ENCODE results near the gene MPPE1. TPM values are rescaled to one million over a fixed set of nuclear protein-coding genes. Genes with fewer than 3 reads are reported as not detected.
"Not testable (repeated sequence)": the region's sequence is repeated elsewhere in the genome, so short reads cannot be mapped to it uniquely, and the experiment has no call there.

Gene MPPE1
- total RNA-seq, 1 experiment from 2014 or later, result 36.4 TPM

GRCh38 chr18:11865071-11865470 is 43.0 kb downstream of the MPPE1 start:
- Histone ChIP-seq H3K36me3 (no peaks in the 10 kb centered on the region), H3K4me3 (no peak overlapping the region), H3K9me3 (replicated peaks) (no peaks in the 10 kb centered on the region), H3K4me1 (replicated peaks) (peaks cover 7% of the 10 kb centered on the region), H3K27ac (no peak overlapping the region), H3K27me3 (replicated peaks) (no peaks in the 10 kb centered on the region)
- no peak for DNase-seq (ENCODE audit: low read depth in 1 of 2, low spot score in 2 of 2)

DNA sequence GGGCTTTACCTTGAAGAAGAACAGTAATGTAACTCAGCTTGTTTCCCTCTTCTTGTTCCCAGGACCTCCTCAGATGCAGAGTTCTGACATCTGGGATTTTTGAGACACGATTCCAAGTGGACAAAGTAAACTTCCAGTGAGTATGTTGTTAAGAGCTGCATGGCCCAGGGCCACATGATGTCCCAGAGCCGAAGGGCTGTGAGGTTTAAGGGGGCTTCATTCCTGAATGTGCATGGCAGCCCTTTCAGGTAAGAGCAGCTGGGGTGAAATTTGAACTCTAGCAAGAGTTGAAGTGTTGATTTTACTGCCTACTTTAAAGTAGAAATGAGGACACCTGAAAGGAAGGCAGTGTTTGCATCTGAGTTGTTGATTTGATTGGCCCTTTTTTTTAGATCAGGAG is 43.6 kb downstream of the MPPE1 start:
- Histone ChIP-seq H3K27me3 (replicated peaks) (no peaks in the 10 kb centered on the region), H3K9me3 (replicated peaks) (no peaks in the 10 kb centered on the region), H3K4me3 (no peak overlapping the region), H3K4me1 (replicated peaks) (peaks cover 13% of the 10 kb centered on the region), H3K36me3 (no peaks in the 10 kb centered on the region), H3K27ac (no peak overlapping the region)
- DNase-seq (ENCODE audit: low read depth in 1 of 2, low spot score in 2 of 2), result no peak

- H3K4me3 ChIP-seq, result no peak overlapping the region
- no peaks in the 10 kb centered on the region for H3K27me3 ChIP-seq (replicated peaks)
- no peak for DNase-seq (ENCODE audit: low read depth in 1 of 2, low spot score in 2 of 2)
- no peaks in the 10 kb centered on the region for H3K9me3 ChIP-seq (replicated peaks)
- H3K4me1 ChIP-seq (replicated peaks), result peaks cover 27% of the 10 kb centered on the region
- no peaks in the 10 kb centered on the region for H3K36me3 ChIP-seq
- H3K27ac ChIP-seq, result no peak overlapping the region
Measured at GRCh38 chr18:11862468-11863137, 45.5 kb downstream of the MPPE1 start.

DNA sequence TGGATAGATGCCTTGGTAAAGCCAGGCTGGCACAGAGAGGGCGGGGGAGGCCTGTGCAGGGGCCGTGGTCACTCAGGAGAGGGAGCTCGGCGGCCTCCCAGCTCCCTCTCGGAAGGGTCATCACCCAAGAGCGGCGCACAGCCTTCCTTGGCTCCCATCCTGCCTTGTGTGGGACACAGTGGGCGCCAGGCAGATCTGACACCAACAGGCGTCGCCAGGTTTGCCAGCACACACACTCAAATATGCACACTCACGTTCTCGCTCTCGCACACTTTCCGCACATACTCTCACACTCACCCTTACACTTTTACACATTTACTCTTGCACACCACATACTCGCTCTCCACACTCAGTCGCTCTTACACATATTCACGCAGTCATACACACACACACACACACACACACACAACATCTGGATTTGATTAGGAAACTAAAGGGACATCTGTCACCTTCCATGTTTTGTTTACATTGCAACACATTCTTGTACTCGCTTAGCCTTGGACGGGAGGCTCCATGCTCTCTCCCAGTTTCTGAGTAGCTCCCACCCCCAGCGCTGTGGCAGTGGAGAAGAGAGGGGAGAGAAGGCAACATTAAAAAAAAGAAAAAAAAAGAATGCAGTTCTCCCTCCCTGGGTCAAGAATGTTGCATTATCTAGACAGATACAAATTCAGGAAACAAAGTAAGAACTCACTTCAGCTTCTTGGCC is 46.4 kb downstream of the MPPE1 start:
- H3K36me3 ChIP-seq, result no peaks in the 10 kb centered on the region
- no peak overlapping the region for H3K4me3 ChIP-seq
- H3K9me3 ChIP-seq (replicated peaks), result no peaks in the 10 kb centered on the region
- DNase-seq (ENCODE audit: low read depth in 1 of 2, low spot score in 2 of 2), result no peak
- H3K27me3 ChIP-seq (replicated peaks), result no peaks in the 10 kb centered on the region
- no peak overlapping the region for H3K27ac ChIP-seq
- peaks cover 36% of the 10 kb centered on the region for H3K4me1 ChIP-seq (replicated peaks)

DNA sequence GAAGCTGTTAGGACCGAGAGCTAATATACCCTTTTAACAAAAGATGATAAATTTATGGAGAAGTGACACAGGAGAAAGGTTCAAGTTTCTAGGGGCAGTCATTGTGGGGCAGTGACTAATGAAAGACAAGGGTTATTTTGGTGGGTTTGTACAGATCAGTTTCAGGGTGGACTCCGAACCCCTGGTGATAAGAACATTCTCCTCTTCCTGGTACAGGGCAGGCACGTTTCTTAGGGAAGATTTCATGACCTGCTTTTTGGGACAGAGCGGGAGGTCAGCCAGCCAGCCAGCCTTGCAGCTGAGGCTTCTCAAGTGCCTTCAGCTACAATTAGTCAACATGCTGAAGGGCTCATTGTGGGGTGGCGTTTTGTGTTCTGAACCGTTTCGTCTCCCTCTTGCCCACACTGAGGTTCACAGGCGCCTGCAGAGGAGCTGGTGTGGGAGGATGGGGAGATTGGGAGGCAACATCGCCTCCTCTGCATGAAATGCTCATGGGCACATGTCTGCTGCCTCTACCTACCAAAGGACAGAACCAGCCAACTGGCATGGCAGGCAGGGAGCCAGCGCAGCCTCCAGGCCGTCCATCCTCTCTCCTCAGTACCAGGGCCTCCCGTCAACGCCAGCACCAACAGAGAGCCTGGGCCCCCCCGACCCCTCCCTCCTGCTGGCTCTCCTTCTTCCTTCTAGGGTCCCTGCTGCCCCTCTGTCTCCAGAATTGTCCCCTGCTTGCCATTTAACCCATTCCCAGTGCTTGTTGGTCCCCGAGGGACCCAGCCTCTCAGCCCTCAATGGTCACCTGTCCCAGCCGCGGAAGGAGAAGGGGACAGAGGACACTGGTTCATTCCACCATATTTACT is 47.3 kb downstream of the MPPE1 start:
- no peak overlapping the region for H3K4me3 ChIP-seq
- H3K9me3 ChIP-seq (replicated peaks), result no peaks in the 10 kb centered on the region
- no peaks in the 10 kb centered on the region for H3K27me3 ChIP-seq (replicated peaks)
- peak overlapping the region; percentile 70 for H3K27ac ChIP-seq
- DNase-seq (ENCODE audit: low read depth in 1 of 2, low spot score in 2 of 2), result no peak
- peaks cover 44% of the 10 kb centered on the region for H3K4me1 ChIP-seq (replicated peaks)
- no peaks in the 10 kb centered on the region for H3K36me3 ChIP-seq

DNA sequence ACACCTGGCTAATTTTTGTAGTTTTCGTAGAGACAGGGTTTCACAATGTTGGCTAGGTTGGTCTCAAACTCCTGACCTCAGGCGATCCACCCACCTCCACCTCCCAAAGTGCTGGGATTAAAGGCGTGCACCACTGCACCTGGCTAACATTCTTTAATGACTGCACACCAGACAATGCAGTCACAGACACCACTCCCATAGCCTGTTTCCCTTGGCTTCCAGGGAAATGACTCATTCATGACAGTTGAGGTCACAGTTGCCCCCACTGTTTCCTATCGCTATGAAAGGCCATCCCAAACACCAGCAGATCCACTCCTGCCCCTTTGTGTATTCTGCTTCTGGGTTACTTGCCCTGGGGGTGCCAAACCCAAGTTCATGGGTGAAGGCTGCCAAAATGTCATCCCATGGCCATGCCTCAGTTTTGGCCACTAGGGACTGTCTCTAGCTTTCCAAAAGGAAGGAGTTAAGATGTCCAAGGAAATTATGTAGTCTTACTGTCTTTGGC is 48.2 kb downstream of the MPPE1 start:
- peak overlapping the region; percentile 70 for H3K27ac ChIP-seq

GRCh38 chr18:11859282-11859830 is 48.8 kb downstream of the MPPE1 start:
- Histone ChIP-seq H3K27me3 (replicated peaks) (no peaks in the 10 kb centered on the region), H3K9me3 (replicated peaks) (no peaks in the 10 kb centered on the region), H3K27ac (peak overlapping the region; percentile 70), H3K36me3 (no peaks in the 10 kb centered on the region), H3K4me3 (no peak overlapping the region), H3K4me1 (replicated peaks) (peaks cover 44% of the 10 kb centered on the region)
- DNase-seq (ENCODE audit: low read depth in 1 of 2, low spot score in 2 of 2), result no peak

More for the DNA sequence above, 48.2 kb downstream of the MPPE1 start:
- peak; percentile 61 to 66 for DNase-seq (ENCODE audit: low read depth in 1 of 2, low spot score in 2 of 2)
- Histone ChIP-seq H3K4me1 (replicated peaks) (peaks cover 44% of the 10 kb centered on the region), H3K9me3 (replicated peaks) (no peaks in the 10 kb centered on the region), H3K36me3 (no peaks in the 10 kb centered on the region), H3K27me3 (replicated peaks) (no peaks in the 10 kb centered on the region), H3K4me3 (no peak overlapping the region)

DNA sequence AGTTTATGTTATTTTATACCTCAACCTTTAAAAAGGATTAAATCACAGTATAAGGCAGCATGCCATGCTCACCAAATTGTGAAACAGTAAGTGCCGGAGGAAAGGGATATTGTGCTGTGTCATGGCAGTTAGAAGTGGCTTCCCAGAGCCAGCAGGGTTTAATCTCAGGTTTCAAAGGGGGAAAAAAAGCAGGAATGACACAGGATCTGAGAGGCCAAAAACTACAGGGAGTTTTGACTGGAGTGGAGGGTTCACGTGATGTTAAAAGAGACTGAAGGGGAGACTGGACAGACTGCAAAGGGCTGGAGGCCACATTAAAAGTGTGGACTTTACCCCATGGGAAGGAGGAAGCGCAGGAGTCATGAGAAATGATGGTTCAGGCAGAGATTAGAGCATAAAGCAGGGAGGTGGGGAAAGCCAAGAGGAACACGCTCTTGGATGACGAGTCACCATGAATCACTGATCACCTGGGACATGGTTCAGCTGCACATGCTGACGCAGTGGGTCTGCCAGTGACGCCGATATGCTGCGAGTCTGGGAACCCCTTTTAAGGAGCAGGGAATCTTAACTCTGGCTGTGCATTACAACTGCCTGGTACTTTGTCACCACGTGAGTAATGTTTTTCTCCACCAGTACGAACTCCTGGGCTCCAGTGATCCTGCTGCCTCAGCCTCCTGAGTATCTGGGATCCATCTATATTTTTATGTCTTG is 50.8 kb downstream of the MPPE1 start:
- H3K4me1 ChIP-seq (replicated peaks), result peaks cover 47% of the 10 kb centered on the region
- DNase-seq (ENCODE audit: low read depth in 1 of 2, low spot score in 2 of 2), result peak; percentile 64 to 78
- no peaks in the 10 kb centered on the region for H3K27me3 ChIP-seq (replicated peaks)
- no peak overlapping the region for H3K4me3 ChIP-seq
- 0 out of 2 replicates have a peak, but pooled peaks cover 4% of the 10 kb centered on the region for H3K36me3 ChIP-seq
- H3K9me3 ChIP-seq (replicated peaks), result no peaks in the 10 kb centered on the region
- peak overlapping the region; percentile 83 for H3K27ac ChIP-seq

GRCh38 chr18:11854554-11854953 is 53.6 kb downstream of the MPPE1 start:
- H3K4me1 ChIP-seq (replicated peaks), result peaks cover 49% of the 10 kb centered on the region
- H3K4me3 ChIP-seq; H3K27me3 ChIP-seq (replicated peaks); DNase-seq (ENCODE audit: low read depth in 1 of 2, low spot score in 2 of 2); H3K27ac ChIP-seq; H3K9me3 ChIP-seq (replicated peaks); H3K36me3 ChIP-seq: not testable (repeated sequence)

GRCh38 chr18:11851806-11852337 is 56.2 kb downstream of the MPPE1 start:
- DNase-seq (ENCODE audit: low read depth in 1 of 2, low spot score in 2 of 2), result peak in 1 of 2 experiments; percentile 45
- peaks cover 29% of the 10 kb centered on the region for H3K4me1 ChIP-seq (replicated peaks)

DNA sequence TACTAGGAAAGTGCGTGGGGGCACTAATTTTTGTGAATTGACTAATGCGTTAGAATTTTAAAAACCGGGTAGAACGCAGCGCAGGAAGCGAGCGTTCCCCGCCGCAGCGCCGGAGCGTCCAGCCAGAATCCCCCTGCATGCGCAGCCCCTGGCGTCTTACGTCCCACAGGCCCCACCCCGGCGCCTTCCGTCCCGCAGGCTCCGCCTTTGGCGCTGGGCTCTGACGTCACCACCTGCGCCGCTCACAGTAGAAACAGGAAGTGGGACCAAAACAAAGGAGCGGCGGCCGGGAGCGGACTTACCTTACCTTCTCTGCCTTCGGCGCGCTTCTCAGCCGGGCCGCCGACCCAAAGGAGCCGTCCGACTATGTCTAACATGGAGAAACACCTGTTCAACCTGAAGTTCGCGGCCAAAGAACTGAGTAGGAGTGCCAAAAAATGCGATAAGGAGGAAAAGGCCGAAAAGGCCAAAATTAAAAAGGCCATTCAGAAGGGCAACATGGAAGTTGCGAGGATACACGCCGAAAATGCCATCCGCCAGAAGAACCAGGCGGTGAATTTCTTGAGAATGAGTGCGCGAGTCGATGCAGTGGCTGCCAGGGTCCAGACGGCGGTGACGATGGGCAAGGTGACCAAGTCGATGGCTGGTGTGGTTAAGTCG is 56.8 kb downstream of the MPPE1 start, which contains the start of gene CHMP1B:
Gene CHMP1B, plus strand, starts transcription at position 268 of the 660 bp plus-strand sequence. Its CDS starts 99 bp downstream, at position 367.
- peak within 1 kb of the TSS; percentile 91 for H3K27ac ChIP-seq
- H3K27me3 ChIP-seq (replicated peaks), result no peaks in the 10 kb centered on the region
- H3K4me1 ChIP-seq (replicated peaks), result peaks cover 23% of the 10 kb centered on the region
- H3K4me3 ChIP-seq, result peak within 1 kb of the TSS; percentile 73
- peak; percentile 92 to 97 for DNase-seq (ENCODE audit: low read depth in 1 of 2, low spot score in 2 of 2)
- peaks cover 8% of the 10 kb centered on the region for H3K36me3 ChIP-seq
- H3K9me3 ChIP-seq (replicated peaks), result no peaks in the 10 kb centered on the region

More at GRCh38 chr18:11851806-11852337, 56.2 kb downstream of the MPPE1 start:
- Histone ChIP-seq H3K27me3 (replicated peaks) (no peaks in the 10 kb centered on the region), H3K27ac (peak overlapping the region; percentile 91), H3K9me3 (replicated peaks) (no peaks in the 10 kb centered on the region), H3K36me3 (peaks cover 8% of the 10 kb centered on the region), H3K4me3 (peak overlapping the region; percentile 73)

DNA sequence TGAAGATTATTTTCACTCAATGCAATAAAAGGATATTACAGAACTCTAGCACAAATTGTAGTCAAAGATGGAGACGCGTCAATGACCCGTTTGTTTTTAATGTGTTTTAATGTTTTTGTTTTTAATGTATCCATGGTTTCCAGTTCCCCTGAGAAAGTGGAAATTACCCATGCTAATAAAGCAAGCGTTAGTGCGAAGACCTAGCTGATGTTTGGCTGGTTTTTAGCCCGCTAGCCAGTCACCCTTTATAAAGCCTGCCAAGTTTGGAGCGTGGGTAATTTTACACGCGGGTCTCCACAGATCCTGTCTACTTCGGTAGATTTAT is 57.3 kb downstream of the MPPE1 start:
- no peaks in the 10 kb centered on the region for H3K9me3 ChIP-seq (replicated peaks)

More for the DNA sequence above, 57.3 kb downstream of the MPPE1 start:
- Histone ChIP-seq H3K4me3 (peak overlapping the region; percentile 73), H3K4me1 (replicated peaks) (peaks cover 20% of the 10 kb centered on the region), H3K36me3 (peaks cover 8% of the 10 kb centered on the region), H3K27ac (peak overlapping the region; percentile 91), H3K27me3 (replicated peaks) (no peaks in the 10 kb centered on the region)
- DNase-seq (ENCODE audit: low read depth in 1 of 2, low spot score in 2 of 2), result no peak

Measured in SJSA1 (cell line).